ENCODE results near the gene FKTN.

FKTN gene

DNA sequence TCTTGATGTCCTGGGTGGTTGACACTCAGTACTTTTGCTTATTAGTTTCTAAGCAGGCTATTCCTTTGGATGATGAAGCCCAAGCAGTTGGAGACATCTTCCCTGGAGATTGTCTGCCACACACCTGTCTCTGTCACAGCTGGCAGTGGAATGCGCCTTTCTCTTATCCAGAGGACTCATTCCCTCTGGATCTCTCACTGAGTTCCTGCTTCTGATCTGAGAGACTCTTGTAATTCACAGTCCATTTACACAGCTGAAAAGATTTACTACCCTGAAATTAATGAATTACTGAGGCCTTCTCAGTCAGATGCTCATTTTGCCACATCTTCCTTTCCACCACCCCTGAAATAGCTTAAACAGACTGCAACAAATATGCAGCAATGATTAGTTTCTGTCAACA lies 120.2 kb downstream of the FKTN start:
- DNase-seq (ENCODE audit: low read depth in 2 of 3, low spot score in 2 of 3) = no peak

GRCh38 chr9:105678781-105679180 lies 120.8 kb downstream of the FKTN start:
- no peak for DNase-seq (ENCODE audit: low read depth in 2 of 3, low spot score in 2 of 3)

GRCh38 chr9:105679257-105680022 lies 121.5 kb downstream of the FKTN start:
- no peak for DNase-seq (ENCODE audit: low read depth in 2 of 3, low spot score in 2 of 3)

GRCh38 chr9:105681313-105681712 lies 123.4 kb downstream of the FKTN start:
- no peak for DNase-seq (ENCODE audit: low read depth in 2 of 3, low spot score in 2 of 3)

DNA sequence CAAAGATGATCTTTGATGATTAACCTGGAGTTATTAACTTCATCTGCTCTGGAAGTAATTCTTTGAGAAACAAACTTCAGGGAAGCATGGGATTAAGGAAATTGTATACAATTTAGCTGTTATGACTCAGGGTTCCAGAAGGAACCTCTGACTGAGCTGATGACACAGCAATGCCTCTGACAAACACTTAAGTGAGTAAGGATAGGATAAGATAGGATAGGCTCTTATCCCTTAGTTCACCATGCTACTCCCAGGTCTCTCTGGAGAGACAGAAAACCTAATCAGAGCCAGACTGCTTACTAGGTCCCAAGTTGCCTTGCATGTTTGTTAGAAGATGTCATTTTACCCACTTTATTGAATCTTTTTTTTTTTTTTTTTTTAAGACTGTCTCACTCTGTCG lies 123.8 kb downstream of the FKTN start:
- DNase-seq (ENCODE audit: low read depth in 2 of 3, low spot score in 2 of 3) = no peak

GRCh38 chr9:105683688-105684275 lies 125.9 kb downstream of the FKTN start:
- no peak for DNase-seq (ENCODE audit: low read depth in 2 of 3, low spot score in 2 of 3)

DNA sequence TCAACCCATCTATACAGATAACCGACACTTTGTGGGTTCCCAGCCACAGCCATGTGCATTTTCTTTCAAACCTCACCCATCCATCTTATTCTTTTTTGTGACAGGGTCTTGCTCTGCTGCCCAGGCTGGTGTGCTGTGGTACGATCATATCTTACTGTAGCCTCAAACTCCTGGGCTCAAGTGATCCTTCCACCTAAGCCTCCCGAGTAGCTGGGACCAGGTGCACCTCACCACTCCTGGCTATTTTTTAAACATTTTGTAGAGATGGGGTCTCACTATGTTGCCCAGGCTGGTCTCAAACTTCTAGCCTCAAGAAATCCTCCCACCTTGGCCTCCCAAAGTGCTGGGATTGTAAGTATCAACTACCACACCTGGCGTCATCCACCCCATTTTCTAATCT lies 129.0 kb downstream of the FKTN start:
- DNase-seq (ENCODE audit: low read depth in 2 of 3, low spot score in 2 of 3) = no peak
